Bronchial epithelial cell (primary cell): Measurements from ENCODE around the gene PPM1N. TPM values are rescaled to one million over a fixed set of nuclear protein-coding genes. Genes with fewer than 3 reads are reported as not detected.

ENCODE experiments used
- DNase-seq: peaks from one replicate; pipeline ENCODE4 v3.0.0-alpha.2; 2010; ENCODE audit warnings: low read depth
- FAIRE-seq: peaks from 2 replicates; lab custom pipeline; 2011; peaks lifted over from hg19 to GRCh38; lab: Jason Lieb, UNC
- H3K27me3 ChIP-seq: 2 replicates; pipeline ENCODE4 v1.5.1; 2011; ENCODE audit warnings: low read length; ENCODE audit not compliant: control insufficient read depth, insufficient read depth
- H3K36me3 ChIP-seq: 2 replicates; pipeline ENCODE4 v1.5.1; 2011; ENCODE audit warnings: low read length; ENCODE audit not compliant: control insufficient read depth, insufficient read depth
- H3K4me3 ChIP-seq: 2 replicates; pipeline ENCODE4 v1.5.1; 2011; ENCODE audit warnings: mild to moderate bottlenecking, low read depth, low read length, control low read depth
- CTCF ChIP-seq: IDR thresholded peaks from 2 replicates; pipeline ENCODE4 v1.5.1; 2011; ENCODE audit warnings: mild to moderate bottlenecking, moderate library complexity, low read length, control low read depth, inconsistent platforms; ENCODE audit not compliant: insufficient read depth, severe bottlenecking
- total RNA-seq: library from RNA; depleted of rRNA; stranded (reverse); fragments of >200 nt; gene quantifications from 2 replicates; pipeline ENCODE4 v1.2.1, GENCODE V29; 2014

Gene PPM1N
- total RNA-seq, 1 donor from 2014 or later: 1.6 TPM

DNA sequence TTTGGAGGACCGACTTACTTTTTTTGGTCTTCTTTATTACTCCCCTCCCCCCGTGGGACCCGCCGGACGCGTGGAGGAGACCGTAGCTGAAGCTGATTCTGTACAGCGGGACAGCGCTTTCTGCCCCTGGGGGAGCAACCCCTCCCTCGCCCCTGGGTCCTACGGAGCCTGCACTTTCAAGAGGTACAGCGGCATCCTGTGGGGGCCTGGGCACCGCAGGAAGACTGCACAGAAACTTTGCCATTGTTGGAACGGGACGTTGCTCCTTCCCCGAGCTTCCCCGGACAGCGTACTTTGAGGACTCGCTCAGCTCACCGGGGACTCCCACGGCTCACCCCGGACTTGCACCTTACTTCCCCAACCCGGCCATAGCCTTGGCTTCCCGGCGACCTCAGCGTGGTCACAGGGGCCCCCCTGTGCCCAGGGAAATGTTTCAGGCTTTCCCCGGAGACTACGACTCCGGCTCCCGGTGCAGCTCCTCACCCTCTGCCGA is 30.0 kb upstream of the PPM1N start:
- no peak for DNase-seq
- Histone ChIP-seq H3K36me3 (peaks cover 3% of the 10 kb centered on the region), H3K27me3 (no peaks in the 10 kb centered on the region), H3K4me3 (peak overlapping the region; percentile 92)
- no peak for FAIRE-seq
- peak; percentile 1 for TF ChIP-seq CTCF

GRCh38 chr19:45468803-45469131 is 29.5 kb upstream of the PPM1N start:
- FAIRE-seq (no peak), DNase-seq (no peak)
- H3K4me3 ChIP-seq: peak overlapping the region; percentile 92
- H3K27me3 ChIP-seq: no peaks in the 10 kb centered on the region
- no peak for TF ChIP-seq CTCF
- peaks cover 3% of the 10 kb centered on the region for H3K36me3 ChIP-seq

DNA sequence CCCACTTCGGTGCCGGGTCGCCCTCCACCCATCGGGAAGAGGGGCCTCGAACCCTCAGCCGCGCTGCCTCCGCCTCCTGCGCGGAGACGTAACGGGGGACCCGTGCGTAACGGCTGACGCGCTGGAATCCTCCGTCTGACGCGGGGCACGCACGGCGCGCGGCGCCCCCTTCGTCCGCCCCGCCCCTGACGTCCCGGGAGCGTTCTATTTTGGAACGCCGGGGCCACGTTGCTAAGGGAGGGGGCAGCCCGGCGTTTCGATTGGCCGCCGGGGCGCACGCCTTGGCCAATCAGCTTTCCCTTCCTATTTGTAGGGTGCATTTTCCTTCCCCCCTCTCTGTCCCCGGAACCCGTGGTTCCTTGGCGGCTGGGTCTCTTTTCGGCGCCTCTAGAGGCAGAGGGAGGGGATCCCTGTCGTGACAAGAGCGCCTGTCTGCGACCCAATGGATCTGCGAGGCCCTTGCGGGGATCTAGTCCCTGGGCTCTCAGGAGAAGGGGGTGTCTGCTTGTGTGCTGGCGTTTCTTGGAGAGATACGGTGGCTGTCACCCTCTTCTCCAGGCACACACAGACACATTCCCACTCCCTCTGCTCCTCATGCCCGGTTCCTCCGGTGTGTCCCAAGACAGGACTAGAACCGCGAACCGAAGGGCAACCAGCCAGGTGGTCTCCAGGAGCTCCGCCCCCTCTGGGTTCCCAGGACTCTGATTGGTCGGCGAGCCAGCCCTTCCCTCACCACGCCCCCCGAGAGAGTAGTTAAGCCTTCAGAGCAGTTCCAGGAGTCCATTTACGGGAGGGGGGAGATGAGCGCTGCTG is 28.9 kb upstream of the PPM1N start:
- no peak for FAIRE-seq
- peaks cover 3% of the 10 kb centered on the region for H3K36me3 ChIP-seq
- peak overlapping the region; percentile 92 for H3K4me3 ChIP-seq
- no peak for TF ChIP-seq CTCF
- no peaks in the 10 kb centered on the region for H3K27me3 ChIP-seq
- peak; percentile 70 for DNase-seq

- Histone ChIP-seq H3K27me3 (no peaks in the 10 kb centered on the region), H3K4me3 (peak overlapping the region; percentile 92), H3K36me3 (peaks cover 3% of the 10 kb centered on the region)
- DNase-seq: peak; percentile 70
- FAIRE-seq: peak; percentile 77
- TF ChIP-seq CTCF: no peak
Measured at GRCh38 chr19:45469945-45470761, 28.1 kb upstream of the PPM1N start.

DNA sequence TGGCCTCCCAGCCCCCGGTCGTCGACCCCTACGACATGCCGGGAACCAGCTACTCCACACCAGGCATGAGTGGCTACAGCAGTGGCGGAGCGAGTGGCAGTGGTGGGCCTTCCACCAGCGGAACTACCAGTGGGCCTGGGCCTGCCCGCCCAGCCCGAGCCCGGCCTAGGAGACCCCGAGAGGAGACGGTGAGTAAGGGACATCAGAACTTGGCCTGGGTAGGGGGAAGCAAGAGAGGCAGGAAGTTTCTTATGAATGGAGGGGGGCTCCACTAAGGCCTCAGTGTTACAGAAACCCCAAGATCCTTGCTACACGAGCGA is 27.5 kb upstream of the PPM1N start:
- TF ChIP-seq CTCF: no peak
- H3K27me3 ChIP-seq: no peaks in the 10 kb centered on the region
- H3K36me3 ChIP-seq: peaks cover 3% of the 10 kb centered on the region
- no peak for FAIRE-seq
- no peak for DNase-seq
- H3K4me3 ChIP-seq: no peak overlapping the region
